ENCODE measurements around the gene ROBO1.
A peak's percentile ranks its signal among the peaks of the same experiment; 100 is the strongest.
"Not testable (repeated sequence)": the region's sequence is repeated elsewhere in the genome, so short reads cannot be mapped to it uniquely, and the experiment has no call there.

Gene ROBO1

DNA sequence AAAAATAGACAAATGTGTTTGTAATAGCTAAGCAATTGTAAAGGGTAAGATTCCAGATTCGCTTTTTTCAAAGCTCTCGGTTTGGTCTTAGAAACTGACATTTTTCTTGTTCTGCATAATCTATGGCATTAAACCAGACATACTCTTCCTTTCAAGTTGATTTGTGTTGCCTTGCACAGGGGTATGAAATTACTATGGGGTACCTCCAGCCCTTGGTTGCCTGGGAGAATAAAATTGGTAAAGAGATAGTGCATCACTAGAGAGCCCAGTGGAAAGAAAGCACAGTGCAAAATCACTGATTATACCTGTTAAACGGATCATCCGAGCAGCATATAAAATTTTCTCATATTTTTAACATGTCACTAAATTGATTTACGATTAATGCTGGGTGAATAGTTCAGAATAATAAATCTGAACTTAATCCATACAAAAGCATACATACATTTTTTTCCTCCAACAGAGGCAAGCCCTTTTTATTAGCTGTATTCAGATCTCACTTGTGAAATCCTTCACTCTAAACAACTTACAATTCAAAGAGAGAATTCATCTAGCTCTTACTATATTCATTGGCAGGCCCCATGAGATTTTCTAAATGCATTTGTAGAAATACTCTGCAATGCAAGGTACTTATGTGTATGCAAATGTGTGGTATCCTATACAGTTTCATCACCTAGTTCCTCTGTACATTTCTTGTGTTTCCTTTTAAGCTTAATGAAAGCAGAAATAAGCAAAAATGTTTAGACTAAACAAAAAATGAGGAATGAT lies 224.4 kb downstream of the ROBO1 start:
- no peak for DNase-seq

DNA sequence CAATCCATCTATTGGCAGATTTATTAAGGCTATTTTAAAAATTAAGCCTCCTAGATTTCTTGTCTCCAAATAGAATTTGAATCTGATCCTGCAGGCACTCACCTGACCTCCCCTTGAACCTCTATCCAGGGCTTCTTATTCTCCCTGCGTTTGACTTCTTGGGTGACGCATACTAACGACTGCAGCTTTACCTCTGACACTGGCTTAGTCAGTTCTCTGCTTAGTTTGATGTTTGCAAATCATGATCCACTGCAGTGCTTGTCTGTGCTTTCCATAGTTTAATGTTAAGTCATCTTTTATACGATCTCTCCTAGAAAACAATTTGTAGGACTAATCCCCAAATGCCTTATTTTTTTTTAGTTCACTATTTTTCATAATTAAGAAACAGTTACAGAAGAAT lies 233.1 kb downstream of the ROBO1 start:
- DNase-seq = no peak

DNA sequence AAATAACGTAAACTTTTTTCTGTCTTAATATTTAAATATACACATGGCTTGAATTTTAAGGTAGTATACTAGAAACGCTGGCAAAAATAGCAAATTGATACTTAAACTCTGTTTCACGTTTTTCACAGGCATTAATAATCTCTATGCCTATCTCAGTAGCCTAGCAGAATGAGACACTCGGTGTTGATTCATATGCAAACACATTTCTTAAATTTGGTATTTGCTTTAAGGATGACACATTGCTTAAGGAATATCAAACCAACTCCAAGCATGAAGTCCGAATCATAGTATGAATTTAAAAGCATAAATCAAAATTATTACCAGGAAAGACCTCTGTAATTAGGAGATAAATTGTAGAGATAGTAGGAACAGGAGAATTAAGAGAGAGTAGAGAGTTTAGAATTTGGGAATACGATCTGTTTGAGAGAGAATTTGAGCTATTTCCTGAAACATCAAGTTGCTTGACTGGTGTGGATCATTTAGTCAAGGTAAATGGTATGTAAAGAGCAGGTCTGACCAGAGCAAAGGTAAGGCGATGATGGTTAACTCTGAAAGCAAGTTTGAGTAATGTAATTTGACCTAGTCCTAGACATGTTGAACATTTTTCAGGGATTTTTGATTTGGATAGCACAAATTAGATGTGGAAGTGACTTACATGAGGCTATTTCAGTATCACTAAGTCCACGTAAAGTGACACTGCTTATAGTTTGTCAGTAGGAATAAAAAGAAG lies 236.1 kb downstream of the ROBO1 start:
- DNase-seq = no peak

DNA sequence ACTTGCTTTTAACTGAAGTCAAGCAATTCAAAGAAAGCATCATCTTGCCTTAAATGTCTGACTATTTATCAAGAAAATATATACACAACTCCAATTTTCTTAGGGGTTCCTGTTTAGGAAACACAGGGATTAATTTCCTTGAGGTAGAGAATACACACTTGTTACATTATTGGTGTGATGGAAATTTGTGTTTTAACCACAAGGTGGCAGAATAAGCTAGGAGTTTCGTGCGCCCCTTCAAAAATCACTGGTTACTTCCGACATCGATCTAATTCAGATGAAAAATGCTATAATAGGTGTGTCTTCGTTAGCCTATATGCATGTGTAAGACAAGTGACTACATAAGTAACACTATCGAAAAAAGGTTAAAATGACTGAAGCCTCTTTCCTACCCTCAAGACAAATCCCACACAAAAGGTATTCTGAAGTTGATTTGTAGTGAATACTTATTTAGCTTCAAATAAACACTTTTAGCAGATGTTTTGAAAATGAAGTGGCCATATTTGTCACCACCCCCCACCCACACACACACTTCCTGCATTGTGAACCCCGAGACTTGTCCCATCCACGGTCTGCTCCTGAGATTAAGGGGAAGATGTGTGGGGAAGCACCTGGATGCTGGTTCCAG lies 246.5 kb downstream of the ROBO1 start:
- peak; percentile 66 for DNase-seq

DNA sequence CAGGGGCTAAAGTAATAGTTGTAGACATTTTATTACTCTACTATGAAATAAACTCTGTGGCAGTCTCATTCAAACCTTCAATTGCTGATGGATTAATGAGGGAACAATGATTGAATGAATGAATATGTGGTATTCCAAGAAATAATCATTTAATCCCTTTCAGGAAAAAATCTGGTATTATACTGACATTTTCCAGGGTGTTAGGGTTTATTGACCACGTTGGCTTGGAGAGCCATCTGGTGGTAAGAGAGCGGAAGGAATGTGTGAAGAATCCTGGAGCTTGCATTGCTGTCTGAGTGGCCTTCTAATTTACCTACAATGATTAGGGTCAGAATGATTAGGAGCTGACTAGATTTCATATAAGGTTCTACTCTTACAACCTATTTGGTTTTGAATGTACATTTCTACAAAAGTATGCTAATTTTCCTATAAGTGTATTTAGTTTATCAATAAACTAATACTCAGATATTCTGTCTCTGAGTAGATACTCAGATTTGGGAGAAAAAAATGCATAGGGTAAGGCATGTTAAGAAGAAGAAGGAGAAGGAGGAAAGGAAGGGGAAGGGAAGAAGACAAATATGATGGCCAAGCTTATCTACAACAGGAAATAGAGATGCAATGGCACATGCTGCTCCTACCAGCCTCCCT lies 249.9 kb downstream of the ROBO1 start:
- peak; percentile 8 for DNase-seq

DNA sequence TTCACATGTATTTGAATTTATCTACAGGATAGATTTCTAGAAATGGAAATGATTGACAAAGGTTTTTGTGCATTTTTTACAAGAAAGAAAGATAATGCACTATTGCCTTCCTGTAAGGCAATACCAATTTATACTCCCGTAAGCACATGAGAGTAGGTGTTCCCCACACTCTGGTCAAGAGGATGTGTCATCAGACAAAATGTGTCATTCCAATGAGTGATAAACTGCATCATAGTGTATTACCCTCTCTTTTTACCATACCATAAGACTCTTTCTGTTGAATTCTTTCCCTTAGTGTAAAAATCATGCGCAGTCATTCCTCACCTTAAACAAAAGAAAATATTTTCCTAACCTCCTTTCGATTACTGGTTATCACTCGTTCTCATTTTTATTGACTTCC lies 251.0 kb downstream of the ROBO1 start:
- no peak for DNase-seq

DNA sequence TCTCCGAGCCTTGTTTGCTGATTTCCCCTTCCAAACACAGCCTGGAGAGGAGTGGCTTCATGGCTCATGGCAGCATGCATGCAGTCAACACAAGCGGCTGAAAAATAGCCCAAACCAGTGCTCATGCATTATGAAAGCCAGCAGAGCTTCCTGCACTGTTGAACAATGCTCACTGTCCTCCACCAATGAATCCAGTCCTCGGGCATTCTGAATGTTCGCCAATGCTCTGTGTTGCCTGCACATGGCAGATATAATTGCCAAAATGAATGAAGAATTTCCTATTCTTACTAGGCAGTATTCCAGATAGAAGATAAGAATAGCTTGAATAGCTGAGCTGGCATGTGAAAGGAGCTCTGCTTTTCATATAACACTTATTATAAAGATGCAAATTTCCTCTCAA lies 252.7 kb downstream of the ROBO1 start:
- DNase-seq = no peak

DNA sequence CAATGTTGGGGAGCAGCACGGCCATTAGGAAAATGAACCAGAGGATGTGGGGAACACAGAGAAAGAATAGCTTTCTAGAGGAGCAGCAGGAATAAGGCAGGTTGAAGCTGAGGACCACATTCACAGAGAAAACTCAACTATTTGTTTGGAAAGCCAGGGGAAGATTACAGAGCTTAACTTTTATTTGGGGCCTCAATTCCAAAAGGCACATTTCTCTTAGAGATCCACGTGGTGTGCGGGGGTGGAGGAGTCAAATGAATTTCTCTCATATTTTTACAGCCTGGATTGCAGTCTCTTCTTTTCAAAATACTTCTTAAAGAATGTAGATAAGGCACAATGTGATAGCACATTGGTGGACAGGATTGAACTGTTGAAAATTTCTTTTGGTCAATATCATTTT lies 253.7 kb downstream of the ROBO1 start:
- DNase-seq = no peak

DNA sequence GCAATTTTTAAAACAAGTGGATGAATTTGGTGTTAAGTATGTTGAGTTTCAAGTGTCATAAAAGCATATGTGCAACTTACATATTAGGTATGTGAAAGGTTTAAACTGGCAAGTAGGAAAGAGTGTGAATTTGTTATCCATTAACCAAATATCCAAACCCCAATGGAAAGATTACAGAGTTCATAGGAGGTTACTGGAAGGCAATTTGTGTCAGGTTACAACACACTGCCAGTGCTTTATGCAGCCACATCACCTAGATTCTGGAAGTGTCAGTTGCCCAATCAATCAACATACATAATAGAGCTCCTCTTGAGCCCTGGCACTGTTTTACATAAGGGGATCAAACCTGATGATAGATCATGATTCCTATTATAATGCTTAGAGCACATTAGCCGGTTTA lies 261.0 kb downstream of the ROBO1 start:
- DNase-seq = no peak

DNA sequence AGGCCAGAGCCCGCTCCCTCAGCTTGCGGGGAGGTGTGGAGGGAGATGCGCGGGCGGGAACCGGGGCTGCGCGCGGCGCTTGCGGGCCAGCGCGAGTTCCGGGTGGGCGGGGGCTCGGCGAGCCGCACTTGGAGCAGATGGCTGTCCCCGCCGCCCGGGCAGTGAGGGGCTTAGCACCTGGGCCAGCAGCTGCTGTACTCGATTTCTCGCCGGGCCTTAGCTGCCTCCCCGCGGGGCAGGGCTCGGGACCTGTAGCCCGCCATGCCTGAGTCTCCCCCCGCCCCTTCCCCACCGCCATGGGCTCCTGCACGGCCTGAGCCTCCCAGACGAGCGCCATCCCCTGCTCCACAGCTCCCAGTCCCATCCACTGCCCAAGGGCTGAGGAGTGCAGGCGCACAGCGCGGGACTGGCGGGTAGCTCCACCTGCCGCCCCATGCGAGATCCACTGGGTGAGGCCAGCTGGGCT lies 265.5 kb downstream of the ROBO1 start:
- DNase-seq = not testable (repeated sequence)

DNA sequence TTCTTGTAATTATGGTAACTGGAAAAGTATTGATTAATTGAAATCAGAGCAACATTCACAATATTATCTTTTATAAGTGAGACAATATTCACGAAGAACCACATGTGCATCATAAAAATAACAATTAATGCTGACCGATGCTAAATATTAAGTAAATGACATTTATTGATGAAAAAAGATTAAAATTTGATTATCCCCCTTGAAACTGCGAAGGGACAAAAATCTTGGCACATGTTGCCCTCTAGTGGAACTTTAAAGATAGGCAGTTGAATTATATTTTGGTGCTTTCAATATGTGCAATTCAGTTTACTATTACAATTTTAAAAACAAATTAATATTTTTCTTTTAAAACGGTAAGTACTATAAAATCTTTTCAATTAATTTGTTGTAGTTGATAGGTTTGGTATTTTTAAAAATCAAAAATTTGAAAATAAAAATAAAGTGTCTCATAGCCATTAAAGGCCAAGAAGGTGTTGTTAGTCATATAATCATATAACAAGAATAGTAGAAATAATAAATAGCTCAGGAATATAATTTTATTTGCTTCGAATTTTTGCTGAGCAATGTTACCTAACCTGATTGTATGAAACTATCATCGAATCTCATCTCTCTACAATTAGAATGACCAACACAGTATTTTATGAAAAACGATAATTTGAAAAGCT lies 270.2 kb downstream of the ROBO1 start:
- DNase-seq = no peak

DNA sequence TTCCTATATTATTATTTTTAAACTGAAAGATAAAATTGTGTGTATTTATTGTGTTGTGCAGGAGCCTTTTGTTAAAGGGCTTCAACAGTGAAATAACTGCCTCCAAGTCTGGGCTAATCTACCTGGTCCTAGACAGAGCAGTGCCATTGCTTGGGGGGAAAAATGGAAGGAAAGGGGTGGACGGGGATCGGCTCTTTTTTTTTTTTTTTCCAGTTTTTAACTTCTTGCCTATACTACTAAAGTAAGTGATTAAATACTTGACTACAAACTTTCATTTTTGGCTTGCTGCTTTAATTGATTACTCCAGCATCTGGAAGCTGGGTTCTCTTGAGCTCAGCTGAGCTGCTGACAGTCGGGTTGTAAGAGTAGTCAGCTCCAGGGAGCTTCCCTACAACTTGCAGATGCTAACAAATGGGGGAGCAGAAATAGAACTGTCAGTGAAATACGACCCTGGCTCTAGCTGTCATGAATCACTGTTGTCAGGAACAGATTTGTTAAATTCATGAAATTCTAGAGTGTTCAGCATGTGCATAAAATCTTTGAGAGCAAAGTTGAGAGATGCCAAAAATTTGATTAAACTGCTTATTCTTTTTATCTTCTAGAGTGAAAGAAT lies 276.7 kb downstream of the ROBO1 start:
- no peak for DNase-seq

DNA sequence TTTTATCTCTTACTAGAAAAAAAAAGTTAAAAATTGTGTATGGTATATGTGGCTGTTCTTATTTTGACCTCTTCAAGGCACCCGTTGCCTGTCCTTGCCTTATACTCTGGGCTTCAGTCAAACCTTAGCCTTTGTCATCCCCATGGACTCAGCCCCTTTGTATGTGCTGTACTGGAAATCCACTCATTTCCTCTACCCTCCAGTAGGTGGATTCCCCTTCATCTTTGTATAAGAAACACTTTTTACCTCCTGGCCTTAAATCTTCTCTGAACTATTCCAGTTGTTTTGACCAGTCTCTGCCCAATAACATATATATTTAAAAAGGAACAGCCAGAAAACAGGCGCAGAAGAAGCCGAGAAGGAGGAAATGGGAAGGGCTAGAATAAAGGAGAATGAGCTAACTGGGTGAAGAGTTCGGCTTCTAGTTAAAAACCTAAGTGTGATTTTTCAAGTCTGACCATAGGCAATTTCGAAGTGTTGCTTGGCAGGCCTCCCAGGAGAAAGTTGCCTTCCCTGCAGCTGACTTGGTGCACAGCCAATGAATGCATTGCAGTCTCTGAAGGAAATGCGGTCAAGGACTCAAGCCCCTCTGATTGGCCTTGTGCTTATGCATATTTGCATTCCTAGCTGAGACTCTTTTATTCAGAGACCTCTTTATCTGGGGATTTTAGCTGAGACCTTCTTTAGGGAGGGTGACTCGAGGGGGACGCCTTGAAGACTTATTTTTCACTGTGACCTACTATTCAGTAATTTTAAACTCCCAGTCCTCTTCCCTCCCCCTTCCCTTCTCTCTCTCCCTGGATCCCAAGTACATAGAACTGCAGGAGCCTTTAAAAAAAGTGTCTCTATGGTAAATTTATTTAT lies 277.4 kb downstream of the ROBO1 start:
- no peak for DNase-seq

DNA sequence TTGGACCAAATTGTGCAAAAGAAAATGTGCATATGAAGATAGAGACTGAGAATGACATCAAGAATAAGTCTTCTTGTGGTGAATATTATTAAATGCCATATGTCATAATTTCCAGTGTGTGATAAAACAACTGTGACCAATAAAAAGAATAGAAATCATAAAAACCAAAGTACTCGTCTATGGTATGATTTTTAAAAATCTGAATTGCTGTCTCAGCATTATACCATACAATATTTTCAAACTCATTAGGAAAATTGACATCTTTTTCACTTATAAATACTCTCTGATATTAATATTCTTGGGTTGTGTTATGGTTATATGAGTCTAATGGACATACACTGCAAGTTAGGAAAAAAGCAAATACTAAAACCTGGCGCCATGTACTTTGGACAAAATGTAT lies 279.4 kb downstream of the ROBO1 start:
- DNase-seq = no peak

DNA sequence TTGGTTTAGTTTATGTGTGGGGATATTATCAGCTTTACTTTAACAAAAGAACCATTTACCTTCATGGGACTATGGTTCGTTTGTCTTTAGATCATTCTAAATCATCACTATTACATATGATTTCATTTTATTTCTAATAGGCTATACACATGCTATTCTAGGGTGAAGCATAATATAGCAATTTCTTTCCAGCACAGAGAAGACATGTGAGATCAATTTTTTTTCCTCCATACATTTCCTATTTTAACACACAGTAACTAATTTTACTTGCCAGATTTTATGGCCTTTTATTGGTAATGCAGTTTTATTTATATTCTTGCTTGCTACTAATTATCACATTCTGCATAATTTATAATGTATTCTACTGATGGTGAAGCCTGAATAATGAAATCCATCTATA lies 287.1 kb downstream of the ROBO1 start:
- no peak for DNase-seq

DNA sequence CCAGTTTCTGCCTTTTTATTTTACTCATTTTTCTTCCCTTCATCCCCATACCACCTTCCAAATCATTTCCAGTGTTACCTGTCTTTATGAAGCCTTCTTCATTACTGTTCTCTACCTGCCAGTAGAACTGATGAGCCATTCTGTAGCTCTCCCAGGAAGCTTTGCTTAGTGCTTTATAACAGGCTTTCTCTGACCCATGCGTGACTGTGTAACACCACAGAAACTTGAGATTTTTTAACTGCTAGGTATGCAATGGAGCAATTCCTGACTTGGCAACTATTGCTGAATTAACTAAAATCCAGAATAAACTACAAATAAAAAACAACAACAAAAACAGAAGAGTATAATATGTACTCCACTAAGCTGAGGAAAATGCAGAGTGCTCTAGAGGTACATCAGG lies 289.2 kb downstream of the ROBO1 start:
- no peak for DNase-seq

DNA sequence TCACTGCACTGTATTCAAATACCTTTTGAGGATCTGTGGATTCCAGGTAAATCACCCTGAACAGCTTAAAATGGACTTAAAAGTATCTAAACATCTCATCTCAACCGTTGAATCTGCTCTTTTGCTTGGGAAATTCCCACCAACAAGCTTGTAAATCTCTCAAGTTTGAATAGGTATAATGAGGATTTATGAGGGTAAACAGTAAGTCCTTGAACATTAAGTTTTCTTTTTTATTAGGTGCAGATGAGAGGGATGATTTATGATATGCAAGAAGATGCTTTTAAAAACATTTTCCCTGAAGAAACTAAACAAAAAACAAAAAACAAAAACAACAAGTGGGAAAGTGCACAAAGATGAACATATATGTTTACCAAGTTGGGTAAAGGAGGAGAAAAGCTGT lies 290.6 kb downstream of the ROBO1 start:
- DNase-seq = no peak

DNA sequence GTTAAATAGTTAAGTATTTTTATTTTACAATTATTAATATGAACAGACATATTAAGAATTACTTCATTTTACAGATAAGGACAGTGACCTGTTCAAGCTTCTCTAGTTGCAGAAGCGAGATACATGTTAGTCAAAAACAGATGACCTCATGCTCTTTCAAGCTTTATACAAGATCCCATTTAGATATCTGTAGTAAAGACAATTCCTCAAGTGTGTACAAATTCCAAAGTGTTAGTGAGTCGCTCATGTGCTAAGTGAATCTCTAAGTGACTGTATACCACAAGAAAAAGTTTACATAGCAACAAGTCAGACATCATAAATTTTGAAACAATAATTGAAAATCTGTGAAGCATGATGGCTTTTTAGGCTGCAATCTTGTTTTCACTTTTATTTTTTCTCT lies 293.8 kb downstream of the ROBO1 start:
- no peak for DNase-seq

DNA sequence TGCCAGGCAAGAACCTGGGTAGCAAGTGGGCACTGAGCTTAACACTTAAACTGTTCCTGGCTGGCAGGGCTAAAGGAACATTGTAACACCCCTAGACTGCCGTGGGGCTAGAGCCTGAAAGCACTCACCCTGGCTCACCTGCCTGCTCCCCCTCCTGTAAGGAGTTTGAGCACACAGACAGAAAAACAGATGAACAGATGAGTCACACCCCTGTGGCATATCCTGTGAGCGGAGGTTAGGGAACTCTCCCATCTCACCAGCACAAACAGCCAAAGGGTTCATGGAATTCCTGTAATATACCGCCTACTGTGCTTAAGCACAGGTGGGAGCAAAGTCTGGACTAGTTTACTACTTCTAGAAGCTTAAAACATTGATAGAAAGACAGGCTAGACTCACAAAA lies 300.1 kb downstream of the ROBO1 start:
- DNase-seq = no peak

DNA sequence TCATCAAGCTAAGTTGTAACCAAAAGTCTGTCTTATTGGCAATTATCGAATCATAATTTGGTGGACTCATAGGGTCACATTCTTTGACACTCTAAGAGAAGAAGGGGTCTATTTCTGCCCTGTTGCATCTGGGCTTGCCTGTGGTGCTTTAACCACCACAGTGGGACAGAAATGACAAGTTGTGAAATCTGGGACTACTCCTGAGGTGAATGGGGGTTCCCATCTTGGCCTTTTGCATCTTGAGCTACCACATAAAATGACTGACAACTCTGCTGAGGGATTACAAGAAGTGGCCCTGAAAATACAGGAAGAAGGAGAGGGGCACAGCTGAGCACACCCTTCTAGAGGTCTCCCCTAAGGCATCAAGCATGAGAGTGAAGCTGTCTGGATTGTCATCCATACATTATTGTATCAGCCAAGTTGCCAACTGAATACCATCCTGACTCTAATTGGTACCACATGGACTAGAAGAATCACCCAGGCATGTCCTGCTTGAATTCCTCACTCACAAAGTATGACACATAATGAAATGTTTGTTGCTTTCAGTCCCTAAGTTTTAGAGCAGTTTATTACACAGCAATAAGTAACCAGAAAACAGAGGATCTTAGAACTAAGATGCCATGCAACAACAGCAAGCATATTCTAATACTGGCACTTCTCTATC lies 306.5 kb downstream of the ROBO1 start:
- DNase-seq = no peak

DNA sequence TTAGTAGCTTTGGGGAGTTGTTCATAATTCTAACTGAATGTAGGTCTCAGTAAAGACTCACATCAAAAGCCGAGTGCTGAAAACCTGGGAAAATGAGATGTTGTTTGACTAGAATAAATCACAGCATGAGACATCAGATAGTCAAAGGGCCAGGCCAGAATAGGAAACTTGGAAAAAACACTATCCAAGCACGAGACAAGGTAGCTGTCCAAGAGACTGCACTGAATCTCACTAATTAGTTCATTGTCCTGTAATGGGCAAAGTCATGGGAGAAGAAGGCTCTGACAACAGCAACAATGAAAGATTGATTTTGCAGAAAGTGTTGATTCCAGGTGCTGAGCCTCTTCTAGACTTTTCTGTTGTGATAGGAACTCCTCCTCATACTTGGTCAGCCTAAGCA lies 314.2 kb downstream of the ROBO1 start:
- no peak for DNase-seq

Data from SHP77 treated with DMSO at 0.1 percent for 48 hours (cell line).